ENCODE data around the gene FRYL. TPM values are rescaled to one million over a fixed set of nuclear protein-coding genes. Genes with fewer than 3 reads are reported as not detected.
"Not testable (repeated sequence)": the region's sequence is repeated elsewhere in the genome, so short reads cannot be mapped to it uniquely, and the experiment has no call there.

The FRYL gene
- polyA plus RNA-seq, 3 donors, result 10.8 to 15.8 (median 14.4) TPM

- Histone ChIP-seq H3K27me3 (ENCODE audit: control insufficient read depth in 2 of 2, insufficient read depth in 2 of 2, low read length in 2 of 2) (no peaks in the 10 kb centered on the region), H3K27ac (ENCODE audit: low read depth in 1 of 2, low read length in 2 of 2) (no peak overlapping the region), H3K79me2 (ENCODE audit: insufficient read depth, low read length) (no peaks in the 10 kb centered on the region), H4K20me1 (ENCODE audit: insufficient read depth, low read length) (no peaks in the 10 kb centered on the region), H2AFZ (ENCODE audit: insufficient read depth, low read depth, low read length, poor library complexity, severe bottlenecking) (no peak overlapping the region), H3K4me3 (replicated peaks in 1 of 3; ENCODE audit: low read depth in 2 of 3, low read length in 3 of 3) (no peak overlapping the region), H3K36me3 (replicated peaks in 1 of 2; ENCODE audit: control insufficient read depth in 1 of 2, insufficient read depth in 2 of 2, low read length in 2 of 2) (no peaks in the 10 kb centered on the region), H3K4me1 (ENCODE audit: control insufficient read depth in 1 of 2, insufficient read depth in 2 of 2, low read length in 2 of 2) (peaks cover 0 to 4% of the 10 kb centered on the region in 2 donors), H3K9me3 (replicated peaks in 1 of 2; ENCODE audit: control insufficient read depth in 1 of 2, insufficient read depth in 1 of 2, low read length in 2 of 2) (no peaks in the 10 kb centered on the region), H3K9ac (ENCODE audit: insufficient read depth, low read length, poor library complexity, severe bottlenecking) (no peak overlapping the region), H3K4me2 (replicated peaks; ENCODE audit: extremely low read depth, low read length, poor library complexity, severe bottlenecking) (no peak overlapping the region)
- DNase-seq, result no peak
- no peak overlapping the region for H3K4me3 Mint-ChIP-seq
- peaks cover 18% of the 10 kb centered on the region for H3K4me1 Mint-ChIP-seq
- no peaks in the 10 kb centered on the region for H3K36me3 Mint-ChIP-seq
- no peak overlapping the region for H3K27ac Mint-ChIP-seq
- WGBS (ENCODE audit: insufficient coverage), result no CpG with 5 or more reads among the region's 6 CpGs
- TF ChIP-seq CTCF (IDR thresholded peaks at IDR 0.05), result no peak
- H3K9me3 Mint-ChIP-seq, result peaks cover 0 to 8% (median 5%) of the 10 kb centered on the region in 7 donors
- peaks cover 0 to 2% (median 1%) of the 10 kb centered on the region in 3 donors for H3K27me3 Mint-ChIP-seq (ENCODE audit: low read depth in 3 of 3)
- intact Hi-C loops (cut with micrococcal nuclease), result no loop called here
Observed at GRCh38 chr4:48816971-48817370, 36.9 kb upstream of the FRYL start.

DNA sequence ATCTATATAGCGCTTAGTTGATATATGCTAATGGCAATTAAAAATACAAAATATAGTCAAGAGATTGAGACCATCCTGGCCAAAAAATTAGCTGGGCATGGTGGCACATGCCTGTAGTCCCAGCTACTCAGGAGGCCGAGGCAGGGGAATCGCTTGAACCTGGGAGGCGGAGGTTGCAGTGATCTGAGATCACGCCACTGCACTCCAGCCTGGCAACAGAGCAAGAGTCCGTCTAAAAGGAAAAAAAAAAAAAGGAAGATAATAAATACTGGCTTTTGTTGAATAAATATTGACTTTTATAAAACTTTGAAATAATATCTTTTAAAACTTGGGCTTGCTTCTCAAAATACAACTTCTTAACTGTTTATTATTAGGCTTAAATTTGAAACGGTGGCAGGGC, 36.2 kb upstream of the FRYL start:
- H3K9me3 Mint-ChIP-seq; H3K36me3 ChIP-seq (replicated peaks in 1 of 2; ENCODE audit: control insufficient read depth in 1 of 2, insufficient read depth in 2 of 2, low read length in 2 of 2); H3K4me2 ChIP-seq (replicated peaks; ENCODE audit: extremely low read depth, low read length, poor library complexity, severe bottlenecking); H4K20me1 ChIP-seq (ENCODE audit: insufficient read depth, low read length); DNase-seq; H3K79me2 ChIP-seq (ENCODE audit: insufficient read depth, low read length); H3K9ac ChIP-seq (ENCODE audit: insufficient read depth, low read length, poor library complexity, severe bottlenecking); H3K4me3 ChIP-seq (replicated peaks in 1 of 3; ENCODE audit: low read depth in 2 of 3, low read length in 3 of 3); H3K9me3 ChIP-seq (replicated peaks in 1 of 2; ENCODE audit: control insufficient read depth in 1 of 2, insufficient read depth in 1 of 2, low read length in 2 of 2); H3K27me3 Mint-ChIP-seq (ENCODE audit: low read depth in 3 of 3); H3K4me3 Mint-ChIP-seq; H3K27me3 ChIP-seq (ENCODE audit: control insufficient read depth in 2 of 2, insufficient read depth in 2 of 2, low read length in 2 of 2); H3K36me3 Mint-ChIP-seq; intact Hi-C loops (cut with micrococcal nuclease); H3K27ac ChIP-seq (ENCODE audit: low read depth in 1 of 2, low read length in 2 of 2); H3K4me1 ChIP-seq (ENCODE audit: control insufficient read depth in 1 of 2, insufficient read depth in 2 of 2, low read length in 2 of 2): not testable (repeated sequence)
- H2AFZ ChIP-seq (ENCODE audit: insufficient read depth, low read depth, low read length, poor library complexity, severe bottlenecking), result peak overlapping the region; percentile 69
- Mint-ChIP-seq H3K4me1 (peaks cover 16% of the 10 kb centered on the region), H3K27ac (peak overlapping the region in 1 of 7 donors; percentile 38)
- WGBS (ENCODE audit: insufficient coverage), result 97% methylated on average over 4 of the region's 7 CpGs

Data from CD14-positive monocyte (primary cell).